Spleen (tissue), 7 donors: ENCODE results near the gene ABCA2.

Experiments used
- POLR2A ChIP-seq, 3 donors: fragments of 450-650 bp; IDR thresholded peaks; one replicate each; pipeline ENCODE4 v1.5.1; 2017; ENCODE audit warnings: antibody characterized with exemption in 3 of 3, mild to moderate bottlenecking in 1 of 3
- TF ChIP-seq, protein P1 (sequence below), 11 experiments: fragments of 200-600 bp in 7 of 11; fragments of 450-650 bp in 4 of 11; sonication (generic) in 4 of 11; IDR thresholded peaks in 8 of 11; conservative IDR thresholded peaks in 3 of 11; 1 replicate in 7 of 11; 2 replicates in 4 of 11; pipeline versions ENCODE4 v1.4.0 to v1.8.0; 2016 to 2021; ENCODE audit warnings: antibody characterized with exemption in 11 of 11, inconsistent platforms in 4 of 11, mild to moderate bottlenecking in 1 of 11
- donor health status: DM: no; HTN: no; CAD: no; lungs with moderate emphysema.
- donor health status: DM: no; HTN: no; CAD: no.
- donor health status: DM: no; HTN: no; CAD: no.

GRCh38 chr9:137009938-137010732 lies 17.9 kb downstream of the ABCA2 start:
- TF ChIP-seq, protein P1, sequence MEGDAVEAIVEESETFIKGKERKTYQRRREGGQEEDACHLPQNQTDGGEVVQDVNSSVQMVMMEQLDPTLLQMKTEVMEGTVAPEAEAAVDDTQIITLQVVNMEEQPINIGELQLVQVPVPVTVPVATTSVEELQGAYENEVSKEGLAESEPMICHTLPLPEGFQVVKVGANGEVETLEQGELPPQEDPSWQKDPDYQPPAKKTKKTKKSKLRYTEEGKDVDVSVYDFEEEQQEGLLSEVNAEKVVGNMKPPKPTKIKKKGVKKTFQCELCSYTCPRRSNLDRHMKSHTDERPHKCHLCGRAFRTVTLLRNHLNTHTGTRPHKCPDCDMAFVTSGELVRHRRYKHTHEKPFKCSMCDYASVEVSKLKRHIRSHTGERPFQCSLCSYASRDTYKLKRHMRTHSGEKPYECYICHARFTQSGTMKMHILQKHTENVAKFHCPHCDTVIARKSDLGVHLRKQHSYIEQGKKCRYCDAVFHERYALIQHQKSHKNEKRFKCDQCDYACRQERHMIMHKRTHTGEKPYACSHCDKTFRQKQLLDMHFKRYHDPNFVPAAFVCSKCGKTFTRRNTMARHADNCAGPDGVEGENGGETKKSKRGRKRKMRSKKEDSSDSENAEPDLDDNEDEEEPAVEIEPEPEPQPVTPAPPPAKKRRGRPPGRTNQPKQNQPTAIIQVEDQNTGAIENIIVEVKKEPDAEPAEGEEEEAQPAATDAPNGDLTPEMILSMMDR (IDR thresholded peaks at IDR 0.05 in 8 of 11, conservative IDR thresholded peaks at IDR 0.05 in 3 of 11), result no peak
- no peak for TF ChIP-seq POLR2A (IDR thresholded peaks at IDR 0.05)
